H9 (cell line): Measurements from ENCODE around the gene BCL2L1. TPM values are rescaled to one million over a fixed set of nuclear protein-coding genes. Genes with fewer than 3 reads are reported as not detected.

ENCODE experiments used
- DNase-seq: peaks from one replicate; pipeline ENCODE4 v3.0.0-alpha.2; 2017
- H2AFZ ChIP-seq: one replicate; pipeline ENCODE4 v1.6.1; 2013; ENCODE audit warnings: mild to moderate bottlenecking, low read length, control low read depth, moderate library complexity
- H2AK5ac ChIP-seq: 2 replicates; pipeline ENCODE4 v1.6.1; 2013; ENCODE audit warnings: low read length, control low read depth, mixed read lengths; ENCODE audit not compliant: insufficient read length
- H2BK120ac ChIP-seq: one replicate; pipeline ENCODE4 v1.6.1; 2013; ENCODE audit warnings: low read depth, mild to moderate bottlenecking, low read length, control low read depth, inconsistent platforms; ENCODE audit not compliant: poor library complexity, severe bottlenecking
- H2BK12ac ChIP-seq: 2 replicates; pipeline ENCODE4 v1.6.1; 2013; ENCODE audit warnings: low read length, control low read depth, mixed read lengths, low read depth; ENCODE audit not compliant: insufficient read length
- H2BK15ac ChIP-seq: 2 replicates; pipeline ENCODE4 v1.6.1; 2013; ENCODE audit warnings: low read depth, low read length, control low read depth
- H2BK20ac ChIP-seq: one replicate; pipeline ENCODE4 v1.6.1; 2013; ENCODE audit warnings: low read depth, mild to moderate bottlenecking, low read length, control low read depth, inconsistent platforms; ENCODE audit not compliant: poor library complexity, severe bottlenecking
- H2BK5ac ChIP-seq: 2 replicates; pipeline ENCODE4 v1.6.1; 2013; ENCODE audit warnings: low read length, control low read depth, mixed read lengths; ENCODE audit not compliant: insufficient read length
- H3K14ac ChIP-seq: 2 replicates; pipeline ENCODE4 v1.6.1; 2013; ENCODE audit warnings: low read length, control low read depth; ENCODE audit not compliant: insufficient read depth
- H3K18ac ChIP-seq: 2 replicates; pipeline ENCODE4 v1.6.1; 2013; ENCODE audit warnings: low read depth, mild to moderate bottlenecking, mixed read lengths, low read length, control low read depth; ENCODE audit not compliant: insufficient read length
- H3K23ac ChIP-seq: 2 replicates; pipeline ENCODE4 v1.6.1; 2013; ENCODE audit warnings: low read length, control low read depth, mixed read lengths, low read depth; ENCODE audit not compliant: insufficient read length
- H3K23me2 ChIP-seq: 2 replicates; pipeline ENCODE4 v1.6.1; 2013; ENCODE audit warnings: low read depth, mild to moderate bottlenecking, mixed read lengths, low read length, control low read depth; ENCODE audit not compliant: insufficient read length, poor library complexity, severe bottlenecking
- H3K27ac ChIP-seq: 2 replicates; pipeline ENCODE4 v1.5.1; 2013; ENCODE audit warnings: low read length, control low read depth, mixed read lengths, low read depth; ENCODE audit not compliant: insufficient read length
- H3K27me3 ChIP-seq: 2 replicates; pipeline ENCODE4 v1.6.1; 2013; ENCODE audit warnings: low read length, control low read depth, inconsistent platforms; ENCODE audit not compliant: insufficient read depth
- H3K4ac ChIP-seq: 2 replicates; pipeline ENCODE4 v1.6.1; 2013; ENCODE audit warnings: low read depth, mild to moderate bottlenecking, control low read depth, inconsistent platforms, low read length, moderate library complexity
- H3K4me1 ChIP-seq: 2 replicates; pipeline ENCODE4 v1.6.1; 2013; ENCODE audit warnings: low read length, control low read depth, inconsistent platforms; ENCODE audit not compliant: insufficient read depth
- H3K4me2 ChIP-seq: 2 replicates; pipeline ENCODE4 v1.6.1; 2013; ENCODE audit warnings: low read length, control low read depth, mixed read lengths; ENCODE audit not compliant: insufficient read length, insufficient read depth
- H3K56ac ChIP-seq: 2 replicates; pipeline ENCODE4 v1.6.1; 2013; ENCODE audit warnings: low read depth, mild to moderate bottlenecking, mixed read lengths, low read length, control low read depth; ENCODE audit not compliant: insufficient read length
- H3K79me1 ChIP-seq: 2 replicates; pipeline ENCODE4 v1.6.1; 2013; ENCODE audit warnings: low read depth, mild to moderate bottlenecking, moderate library complexity, low read length, control low read depth, inconsistent platforms; ENCODE audit not compliant: insufficient read depth, poor library complexity, severe bottlenecking
- H3K79me2 ChIP-seq: 2 replicates; pipeline ENCODE4 v1.6.1; 2013; ENCODE audit warnings: low read length, control low read depth, inconsistent platforms; ENCODE audit not compliant: insufficient read depth
- H3K9ac ChIP-seq: 2 replicates; pipeline ENCODE4 v1.6.1; 2013; ENCODE audit warnings: low read length, control low read depth, mixed read lengths; ENCODE audit not compliant: insufficient read length; ENCODE audit errors: extremely low read depth
- H3K9me3 ChIP-seq: one replicate; pipeline ENCODE4 v1.6.1; 2013; ENCODE audit warnings: low read depth, low read length, inconsistent platforms; ENCODE audit not compliant: control insufficient read depth
- H3T11ph ChIP-seq: one replicate; pipeline ENCODE4 v1.6.1; 2013; ENCODE audit warnings: mild to moderate bottlenecking, low read length, control low read depth, inconsistent platforms
- H4K20me1 ChIP-seq: one replicate; pipeline ENCODE4 v1.6.1; 2013; ENCODE audit not compliant: control insufficient read depth, insufficient read length, insufficient read depth
- H4K5ac ChIP-seq: 2 replicates; pipeline ENCODE4 v1.6.1; 2013; ENCODE audit warnings: low read depth, mild to moderate bottlenecking, mixed read lengths, low read length, control low read depth; ENCODE audit not compliant: insufficient read length
- H4K8ac ChIP-seq: replicated peaks from 2 replicates; pipeline ENCODE4 v1.6.1; 2013; ENCODE audit warnings: low read length, control low read depth, mixed read lengths, low read depth; ENCODE audit not compliant: insufficient read length
- H4K91ac ChIP-seq: 2 replicates; pipeline ENCODE4 v1.6.1; 2013; ENCODE audit warnings: low read depth, mild to moderate bottlenecking, moderate library complexity, mixed read lengths, low read length, control low read depth; ENCODE audit not compliant: insufficient read length
- H3K27ac Mint-ChIP-seq, 3 experiments: 2 replicates in 2 of 3; 3 replicates in 1 of 3; pipeline ENCODE4 v1.8.0; 2020 to 2021; ENCODE audit warnings: mixed read lengths in 3 of 3, mild to moderate bottlenecking in 1 of 3, moderate library complexity in 1 of 3
- H3K27me3 Mint-ChIP-seq: 2 replicates; pipeline ENCODE4 v1.8.0; 2021; ENCODE audit warnings: low read depth, mild to moderate bottlenecking, moderate library complexity, mixed read lengths
- H3K36me3 Mint-ChIP-seq, 3 experiments: 2 replicates in 2 of 3; 3 replicates in 1 of 3; pipeline ENCODE4 v1.8.0; 2020 to 2021; ENCODE audit warnings: low read depth in 3 of 3, mixed read lengths in 3 of 3; ENCODE audit not compliant: insufficient read depth in 1 of 3
- H3K4me1 Mint-ChIP-seq, 2 experiments: 2 replicates each; pipeline ENCODE4 v1.8.0; 2020; ENCODE audit warnings: mixed read lengths in 2 of 2
- H3K4me3 Mint-ChIP-seq, 2 experiments: 2 replicates in 1 of 2; 3 replicates in 1 of 2; pipeline ENCODE4 v1.8.0; 2020 to 2021; ENCODE audit warnings: mild to moderate bottlenecking in 2 of 2, mixed read lengths in 2 of 2, moderate library complexity in 1 of 2
- H3K9me3 Mint-ChIP-seq, 2 experiments: 2 replicates in 1 of 2; 3 replicates in 1 of 2; pipeline ENCODE4 v1.8.0; 2020; ENCODE audit warnings: mild to moderate bottlenecking in 2 of 2, mixed read lengths in 2 of 2, moderate library complexity in 1 of 2
- WGBS: extraction: QIAGEN DNeasy Blood & Tissue Kit; methylation state at CpG from one replicate; pipeline ENCODE4 v1.1.7; 2013; ENCODE audit warnings: missing lambda C conversion rate, low lambda C conversion rate, mixed read lengths; ENCODE audit not compliant: insufficient read length; ENCODE audit errors: extremely low coverage; 5-methylcytosine and 5-hydroxymethylcytosine counted together
- total RNA-seq: library from RNA; stranded (reverse); gene quantifications from 2 replicates; pipeline ENCODE4 v1.2.1, GENCODE V29; 2021
- TF ChIP-seq, protein P1 (sequence below): fragments of 200-600 bp; sonication (generic); conservative IDR thresholded peaks from 3 replicates; pipeline ENCODE4 v1.8.0; 2021; ENCODE audit warnings: antibody characterized with exemption, mild to moderate bottlenecking

The BCL2L1 gene
- total RNA-seq, 1 experiment from 2014 or later = 105 TPM

- Histone ChIP-seq H3K9ac (no peak overlapping the region), H4K5ac (peak overlapping the region; percentile 26), H2AK5ac (no peak overlapping the region), H3K9me3 (no peaks in the 10 kb centered on the region), H3K27me3 (no peaks in the 10 kb centered on the region), H4K20me1 (no peaks in the 10 kb centered on the region), H3K79me2 (no peaks in the 10 kb centered on the region; the same call in 1 of the 2 replicates), H3K4ac (no peak overlapping the region; the same call in 1 of the 2 replicates), H3T11ph (peak overlapping the region; percentile 55), H3K14ac (peak overlapping the region; percentile 81; the same call in 1 of the 2 replicates), H3K4me1 (peaks cover 15% of the 10 kb centered on the region), H3K23me2 (no peaks in the 10 kb centered on the region), H2BK120ac (peak overlapping the region; percentile 71), H3K23ac (no peak overlapping the region), H3K4me2 (peak overlapping the region; percentile 34), H3K56ac (no peak overlapping the region), H4K8ac (no peak overlapping the region), H3K27ac (peak overlapping the region; percentile 81), H2AFZ (no peak overlapping the region), H2BK12ac (peak overlapping the region; percentile 47), H3K79me1 (no peaks in the 10 kb centered on the region), H2BK5ac (peak overlapping the region; percentile 3), H4K91ac (peak overlapping the region; percentile 58), H2BK20ac (no peak overlapping the region), H3K18ac (peak overlapping the region; percentile 89), H2BK15ac (no peak overlapping the region)
- Mint-ChIP-seq H3K27ac (peak overlapping the region; percentile 90 to 95 (median 91)), H3K27me3 (no peaks in the 10 kb centered on the region), H3K9me3 (no peaks in the 10 kb centered on the region), H3K4me3 (peak overlapping the region; percentile 38 to 64; a peak in 3 of 5 replicates), H3K4me1 (peaks cover 76 to 86% of the 10 kb centered on the region in 2 experiments), H3K36me3 (peaks cover 4 to 59% (median 42%) of the 10 kb centered on the region in 3 experiments; a peak in 5 of 7 replicates)
- WGBS = no CpG with 5 or more reads among the region's 8 CpGs
- TF ChIP-seq, protein P1, sequence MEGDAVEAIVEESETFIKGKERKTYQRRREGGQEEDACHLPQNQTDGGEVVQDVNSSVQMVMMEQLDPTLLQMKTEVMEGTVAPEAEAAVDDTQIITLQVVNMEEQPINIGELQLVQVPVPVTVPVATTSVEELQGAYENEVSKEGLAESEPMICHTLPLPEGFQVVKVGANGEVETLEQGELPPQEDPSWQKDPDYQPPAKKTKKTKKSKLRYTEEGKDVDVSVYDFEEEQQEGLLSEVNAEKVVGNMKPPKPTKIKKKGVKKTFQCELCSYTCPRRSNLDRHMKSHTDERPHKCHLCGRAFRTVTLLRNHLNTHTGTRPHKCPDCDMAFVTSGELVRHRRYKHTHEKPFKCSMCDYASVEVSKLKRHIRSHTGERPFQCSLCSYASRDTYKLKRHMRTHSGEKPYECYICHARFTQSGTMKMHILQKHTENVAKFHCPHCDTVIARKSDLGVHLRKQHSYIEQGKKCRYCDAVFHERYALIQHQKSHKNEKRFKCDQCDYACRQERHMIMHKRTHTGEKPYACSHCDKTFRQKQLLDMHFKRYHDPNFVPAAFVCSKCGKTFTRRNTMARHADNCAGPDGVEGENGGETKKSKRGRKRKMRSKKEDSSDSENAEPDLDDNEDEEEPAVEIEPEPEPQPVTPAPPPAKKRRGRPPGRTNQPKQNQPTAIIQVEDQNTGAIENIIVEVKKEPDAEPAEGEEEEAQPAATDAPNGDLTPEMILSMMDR = no peak
- peak; percentile 83 for DNase-seq
Observed at GRCh38 chr20:31712564-31713311, 9.9 kb downstream of the BCL2L1 start.
